Liver (tissue), 3 donors: Measurements from ENCODE around the gene LILRA6.

ENCODE experiments used
- CTCF ChIP-seq: fragments of 150-350 bp; IDR thresholded peaks from 2 replicates; pipeline ENCODE4 v1.5.1; 2017; ENCODE audit warnings: improper control_type of control experiment, low read depth, low read length; ENCODE audit not compliant: missing input control
- FOXA1 ChIP-seq: IDR thresholded peaks from 2 replicates; pipeline ENCODE4 v1.6.1; 2016; ENCODE audit warnings: antibody characterized with exemption
- MAX ChIP-seq: IDR thresholded peaks from 2 replicates; pipeline ENCODE4 v1.6.1; 2016; ENCODE audit warnings: antibody characterized with exemption
- SP1 ChIP-seq: IDR thresholded peaks from 2 replicates; pipeline ENCODE4 v1.6.1; 2018; ENCODE audit warnings: antibody characterized with exemption, mild to moderate bottlenecking
- YY1 ChIP-seq: IDR thresholded peaks from 2 replicates; pipeline ENCODE4 v1.6.1; 2016; ENCODE audit warnings: antibody characterized with exemption, mild to moderate bottlenecking
- ZBTB33 ChIP-seq: IDR thresholded peaks from 2 replicates; pipeline ENCODE4 v1.6.1; 2016; ENCODE audit warnings: antibody characterized with exemption
- donor health status: healthy.
- donor health status: healthy.

- TF ChIP-seq MAX (peak; percentile 43), CTCF (no peak), YY1 (peak; percentile 27), FOXA1 (no peak), ZBTB33 (no peak), SP1 (no peak)
These were observed 5.5 kb upstream of the LILRA6 start for GRCh38 chr19:54248016-54248601.
